Parathyroid adenoma (tissue), 2 donors: Measurements from ENCODE around the gene MEN1.

Experiments
- H2AFZ ChIP-seq: fragments of 300-600 bp; sonication (generic); one replicate; pipeline ENCODE4 v1.7.0; 2017; ENCODE audit warnings: antibody characterized with exemption, mild to moderate bottlenecking
- H3K27ac ChIP-seq: fragments of 300-600 bp; sonication (generic); one replicate; pipeline ENCODE4 v1.7.0; 2017
- H3K27me3 ChIP-seq: fragments of 300-600 bp; sonication (generic); one replicate; pipeline ENCODE4 v1.7.0; 2017; ENCODE audit warnings: low read length; ENCODE audit not compliant: control insufficient read depth, insufficient read depth
- H3K36me3 ChIP-seq: fragments of 300-600 bp; sonication (generic); one replicate; pipeline ENCODE4 v1.7.0; 2017; ENCODE audit warnings: low read length; ENCODE audit not compliant: control insufficient read depth, insufficient read depth
- H3K4me1 ChIP-seq: fragments of 300-600 bp; sonication (generic); one replicate; pipeline ENCODE4 v1.7.0; 2017; ENCODE audit warnings: control low read depth
- H3K4me2 ChIP-seq: fragments of 300-600 bp; sonication (generic); one replicate; pipeline ENCODE4 v1.7.0; 2017; ENCODE audit warnings: low read length
- H3K4me3 ChIP-seq: fragments of 300-600 bp; sonication (generic); one replicate; pipeline ENCODE4 v1.7.0; 2017; ENCODE audit warnings: low read depth, low read length
- H3K79me2 ChIP-seq: fragments of 300-600 bp; sonication (generic); one replicate; pipeline ENCODE4 v1.7.0; 2017; ENCODE audit warnings: control low read depth
- H3K9ac ChIP-seq: fragments of 300-600 bp; sonication (generic); one replicate; pipeline ENCODE4 v1.7.0; 2017; ENCODE audit warnings: mild to moderate bottlenecking
- H3K9me3 ChIP-seq: fragments of 300-600 bp; sonication (generic); one replicate; pipeline ENCODE4 v1.7.0; 2017; ENCODE audit warnings: low read length; ENCODE audit not compliant: control insufficient read depth
- TF ChIP-seq, protein P1 (sequence below): fragments of 300-600 bp; sonication (generic); IDR thresholded peaks from one replicate; pipeline ENCODE4 v1.7.0; 2017; ENCODE audit warnings: antibody characterized with exemption, mild to moderate bottlenecking
- donor health status: primary hyperparathyroidism.

Gene MEN1

GRCh38 chr11:64789331-64790204 is 20.8 kb downstream of the MEN1 start:
- no peaks in the 10 kb centered on the region for H3K4me1 ChIP-seq
- TF ChIP-seq, protein P1, sequence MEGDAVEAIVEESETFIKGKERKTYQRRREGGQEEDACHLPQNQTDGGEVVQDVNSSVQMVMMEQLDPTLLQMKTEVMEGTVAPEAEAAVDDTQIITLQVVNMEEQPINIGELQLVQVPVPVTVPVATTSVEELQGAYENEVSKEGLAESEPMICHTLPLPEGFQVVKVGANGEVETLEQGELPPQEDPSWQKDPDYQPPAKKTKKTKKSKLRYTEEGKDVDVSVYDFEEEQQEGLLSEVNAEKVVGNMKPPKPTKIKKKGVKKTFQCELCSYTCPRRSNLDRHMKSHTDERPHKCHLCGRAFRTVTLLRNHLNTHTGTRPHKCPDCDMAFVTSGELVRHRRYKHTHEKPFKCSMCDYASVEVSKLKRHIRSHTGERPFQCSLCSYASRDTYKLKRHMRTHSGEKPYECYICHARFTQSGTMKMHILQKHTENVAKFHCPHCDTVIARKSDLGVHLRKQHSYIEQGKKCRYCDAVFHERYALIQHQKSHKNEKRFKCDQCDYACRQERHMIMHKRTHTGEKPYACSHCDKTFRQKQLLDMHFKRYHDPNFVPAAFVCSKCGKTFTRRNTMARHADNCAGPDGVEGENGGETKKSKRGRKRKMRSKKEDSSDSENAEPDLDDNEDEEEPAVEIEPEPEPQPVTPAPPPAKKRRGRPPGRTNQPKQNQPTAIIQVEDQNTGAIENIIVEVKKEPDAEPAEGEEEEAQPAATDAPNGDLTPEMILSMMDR = no peak
- no peak overlapping the region for H3K4me3 ChIP-seq
- no peak overlapping the region for H3K4me2 ChIP-seq
- no peaks in the 10 kb centered on the region for H3K79me2 ChIP-seq
- H2AFZ ChIP-seq = no peak overlapping the region
- H3K27me3 ChIP-seq = no peaks in the 10 kb centered on the region
- no peak overlapping the region for H3K9ac ChIP-seq
- H3K9me3 ChIP-seq = no peaks in the 10 kb centered on the region
- H3K27ac ChIP-seq = no peak overlapping the region
- H3K36me3 ChIP-seq = no peaks in the 10 kb centered on the region

- Histone ChIP-seq H3K27ac (no peak overlapping the region), H2AFZ (no peak overlapping the region), H3K27me3 (no peaks in the 10 kb centered on the region), H3K4me1 (no peaks in the 10 kb centered on the region), H3K4me3 (no peak overlapping the region), H3K9ac (no peak overlapping the region), H3K9me3 (no peaks in the 10 kb centered on the region), H3K36me3 (no peaks in the 10 kb centered on the region), H3K79me2 (no peaks in the 10 kb centered on the region), H3K4me2 (no peak overlapping the region)
- TF ChIP-seq, protein P1 = no peak
Observed at GRCh38 chr11:64788321-64789215, 21.8 kb downstream of the MEN1 start.

DNA sequence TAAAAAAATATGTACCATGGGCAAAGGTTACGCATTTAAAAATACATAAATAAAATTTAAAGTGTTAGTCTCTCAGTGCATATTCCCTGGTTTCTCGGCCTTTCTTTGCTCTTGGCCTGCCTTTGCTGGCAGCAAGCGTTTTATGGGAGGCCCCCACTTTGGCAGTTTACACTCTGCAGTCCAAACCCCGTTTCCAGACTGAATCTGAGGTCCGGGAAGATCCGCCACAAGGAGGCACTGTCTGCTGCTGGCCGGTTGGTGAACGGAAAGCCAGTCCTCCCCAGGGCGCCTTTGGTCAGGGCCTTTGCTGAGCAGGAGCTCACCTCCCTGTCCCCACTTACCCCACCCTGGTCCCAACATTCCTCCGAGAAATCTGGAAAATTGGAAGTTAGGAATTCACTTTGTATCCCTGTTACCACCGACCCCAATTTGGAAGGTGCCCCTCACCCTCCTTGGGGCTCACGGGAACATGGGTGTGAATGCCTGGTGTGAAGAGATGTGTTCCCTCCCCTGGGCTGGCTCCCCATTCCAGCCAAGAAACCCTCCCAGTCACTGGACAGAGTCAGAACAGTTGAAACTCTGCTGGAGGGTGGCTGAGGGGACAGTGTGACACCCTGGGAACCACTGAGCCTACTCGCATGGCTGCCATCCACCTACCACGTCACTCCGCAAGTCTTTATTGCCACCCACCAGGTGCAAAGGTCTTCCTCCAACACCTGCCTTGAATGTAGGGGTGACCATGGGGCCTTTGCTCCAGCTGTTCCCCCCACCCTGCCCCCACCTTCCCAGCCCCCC is 22.6 kb downstream of the MEN1 start:
- Histone ChIP-seq H3K27ac (no peak overlapping the region), H3K36me3 (no peaks in the 10 kb centered on the region), H3K4me2 (no peak overlapping the region), H3K9ac (no peak overlapping the region), H3K4me3 (no peak overlapping the region), H3K79me2 (no peaks in the 10 kb centered on the region), H3K9me3 (no peaks in the 10 kb centered on the region), H2AFZ (no peak overlapping the region), H3K4me1 (no peaks in the 10 kb centered on the region), H3K27me3 (no peaks in the 10 kb centered on the region)
- TF ChIP-seq, protein P1 = peak; percentile 45

DNA sequence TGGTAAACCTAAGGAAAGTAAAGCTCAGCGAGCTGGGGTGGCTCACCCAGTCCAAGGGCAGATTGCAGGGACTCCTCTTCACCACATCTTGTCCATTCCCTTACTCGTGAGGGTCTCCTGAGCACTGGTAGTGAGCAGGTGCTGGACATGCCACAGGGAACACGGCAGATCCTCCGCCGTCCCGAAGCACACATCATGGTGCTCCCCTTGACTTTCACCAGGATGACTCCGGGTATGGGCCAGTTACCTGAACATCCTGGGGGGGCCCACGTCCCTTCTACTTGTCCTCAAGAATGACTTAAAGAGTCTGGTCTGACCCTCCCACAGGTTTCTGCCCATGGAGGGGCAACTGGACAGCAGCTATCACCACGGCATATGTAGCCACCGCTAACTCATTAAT is 24.0 kb downstream of the MEN1 start:
- Histone ChIP-seq H3K4me1 (no peaks in the 10 kb centered on the region), H3K27me3 (no peaks in the 10 kb centered on the region), H3K4me2 (no peak overlapping the region), H3K9ac (no peak overlapping the region), H3K9me3 (no peaks in the 10 kb centered on the region), H3K79me2 (no peaks in the 10 kb centered on the region), H3K36me3 (no peaks in the 10 kb centered on the region), H3K4me3 (no peak overlapping the region), H2AFZ (no peak overlapping the region), H3K27ac (no peak overlapping the region)
- TF ChIP-seq, protein P1 = no peak
